GM19099 (cell line): ENCODE results near the gene BBOF1.
A peak's percentile ranks its signal among the peaks of the same experiment; 100 is the strongest.

ENCODE experiments used
- POLR2A ChIP-seq: IDR thresholded peaks from 3 replicates; pipeline ENCODE4 v1.6.1; 2011; ENCODE audit warnings: low read depth; ENCODE audit not compliant: insufficient read length; ENCODE audit errors: extremely low read depth

Gene BBOF1

GRCh38 chr14:74018586-74019407 is at the start of gene BBOF1, which contains the start of gene ENTPD5:
Gene BBOF1, plus strand, starts transcription at chr14:74019349. Its CDS starts 130 bp downstream, at chr14:74019479.
Gene ENTPD5, minus strand, starts transcription at chr14:74019288. Its CDS starts 31,186 bp downstream, at chr14:73988102.
- TF ChIP-seq POLR2A = peak; percentile 89

- TF ChIP-seq POLR2A = no peak
These were observed 45.7 kb upstream of the BBOF1 start for GRCh38 chr14:73973497-73973896.

- TF ChIP-seq POLR2A = no peak
These were observed 43.0 kb upstream of the BBOF1 start for GRCh38 chr14:73976125-73976524.

- no peak for TF ChIP-seq POLR2A
These were observed 41.3 kb upstream of the BBOF1 start for GRCh38 chr14:73977896-73978295.

- no peak for TF ChIP-seq POLR2A
These were observed 31.1 kb upstream of the BBOF1 start for GRCh38 chr14:73988065-73988464.

- no peak for TF ChIP-seq POLR2A
These were observed 28.1 kb upstream of the BBOF1 start for GRCh38 chr14:73991092-73991491.

GRCh38 chr14:73995977-73996378 is 23.2 kb upstream of the BBOF1 start:
- TF ChIP-seq POLR2A = no peak

GRCh38 chr14:73996731-73997107 is 22.4 kb upstream of the BBOF1 start:
- no peak for TF ChIP-seq POLR2A

- TF ChIP-seq POLR2A = no peak
These were observed 21.8 kb upstream of the BBOF1 start for GRCh38 chr14:73997108-73997943.

- TF ChIP-seq POLR2A = no peak
These were observed 21.2 kb upstream of the BBOF1 start for GRCh38 chr14:73997944-73998447.

- no peak for TF ChIP-seq POLR2A
These were observed 20.4 kb upstream of the BBOF1 start for GRCh38 chr14:73998726-73999125.

- TF ChIP-seq POLR2A = no peak
These were observed 10.2 kb upstream of the BBOF1 start for GRCh38 chr14:74008843-74009499.

GRCh38 chr14:74014299-74014698 is 4.8 kb upstream of the BBOF1 start:
- no peak for TF ChIP-seq POLR2A

GRCh38 chr14:74015176-74015575 is 4.0 kb upstream of the BBOF1 start:
- TF ChIP-seq POLR2A = no peak

- TF ChIP-seq POLR2A = no peak
These were observed 3.2 kb upstream of the BBOF1 start for GRCh38 chr14:74015963-74016362.
